IMR-90 (cell line): ENCODE data around the gene SUPT3H. TPM values are rescaled to one million over a fixed set of nuclear protein-coding genes. Genes with fewer than 3 reads are reported as not detected.

Experiments
- ATAC-seq: fragments of 200-7000 bp; cut with Tn5 transposase; 2 replicates; pipeline ENCODE4 v1.9.1; 2020; ENCODE audit warnings: low read depth, mild to moderate bottlenecking, moderate library complexity
- BruUV-seq: library from RNA; stranded (reverse); fragments of 400-500 nt; replicated peaks from 2 replicates; lab custom pipeline; 2021; lab: Mats Ljungman, UMichigan
- CTCF ChIA-PET: fragments of 300-600 bp; formaldehyde crosslinking; extraction: SDS; loops from one replicate; lab custom pipeline; 2021; ENCODE audit warnings: antibody characterized with exemption; lab: Yijun Ruan, JAX
- POLR2A ChIA-PET: fragments of 300-600 bp; sonication (Branson Sonifier 250); formaldehyde crosslinking; loops from one replicate; lab custom pipeline; 2022; ENCODE audit warnings: antibody characterized with exemption; ENCODE audit not compliant: unreplicated experiment; lab: Charles Lee
- DNase-seq: peaks from one replicate; pipeline ENCODE4 v3.0.0; 2013
- H2AFZ ChIP-seq: replicated peaks from 2 replicates; pipeline ENCODE3; 2013; ENCODE audit warnings: low read length, mild to moderate bottlenecking; ENCODE audit not compliant: poor library complexity
- H2AK5ac ChIP-seq: 2 replicates; pipeline ENCODE4 v1.6.1; 2013; ENCODE audit warnings: low read depth, low read length, inconsistent platforms
- H2AK9ac ChIP-seq: replicated peaks from 2 replicates; pipeline ENCODE3; 2013; ENCODE audit warnings: mild to moderate bottlenecking, low read depth, low read length, moderate library complexity; ENCODE audit not compliant: poor library complexity
- H2BK120ac ChIP-seq: 2 replicates; pipeline ENCODE4 v1.6.1; 2013; ENCODE audit warnings: low read depth, low read length, inconsistent platforms
- H2BK15ac ChIP-seq: 3 replicates; pipeline ENCODE4 v1.6.1; 2013; ENCODE audit warnings: low read depth, low read length, inconsistent platforms
- H2BK20ac ChIP-seq: 2 replicates; pipeline ENCODE4 v1.6.1; 2013; ENCODE audit warnings: low read depth, mild to moderate bottlenecking, inconsistent platforms, low read length, moderate library complexity
- H2BK5ac ChIP-seq: 2 replicates; pipeline ENCODE4 v1.6.1; 2013; ENCODE audit warnings: mild to moderate bottlenecking, low read depth, low read length, inconsistent platforms; ENCODE audit not compliant: poor library complexity, severe bottlenecking
- H3K14ac ChIP-seq: replicated peaks from 2 replicates; pipeline ENCODE4 v1.6.1; 2013; ENCODE audit warnings: low read depth, low read length, inconsistent platforms
- H3K18ac ChIP-seq: 2 replicates; pipeline ENCODE4 v1.6.1; 2013; ENCODE audit warnings: low read depth, low read length, control low read depth
- H3K23ac ChIP-seq: 2 replicates; pipeline ENCODE4 v1.6.1; 2013; ENCODE audit warnings: low read depth, low read length, inconsistent platforms
- H3K27ac ChIP-seq: 2 replicates; pipeline ENCODE4 v1.5.1; 2013; ENCODE audit warnings: mild to moderate bottlenecking, control low read depth, low read length; ENCODE audit not compliant: insufficient read depth
- H3K27me3 ChIP-seq: 2 replicates; pipeline ENCODE4 v1.6.1; 2013; ENCODE audit warnings: low read length; ENCODE audit not compliant: control insufficient read depth, insufficient read depth
- H3K36me3 ChIP-seq: 2 replicates; pipeline ENCODE4 v1.6.1; 2013; ENCODE audit warnings: low read length, mixed read lengths; ENCODE audit not compliant: control insufficient read depth, insufficient read depth
- H3K4ac ChIP-seq: 2 replicates; pipeline ENCODE4 v1.6.1; 2013; ENCODE audit warnings: low read depth, low read length, inconsistent platforms
- H3K4me1 ChIP-seq: 2 replicates; pipeline ENCODE4 v1.6.1; 2013; ENCODE audit warnings: low read length, mixed read lengths; ENCODE audit not compliant: control insufficient read depth, insufficient read depth
- H3K4me2 ChIP-seq: 2 replicates; pipeline ENCODE4 v1.6.1; 2013; ENCODE audit warnings: low read depth, mild to moderate bottlenecking, control low read depth, low read length, moderate library complexity
- H3K4me3 ChIP-seq: 2 replicates; pipeline ENCODE4 v1.5.1; 2013; ENCODE audit warnings: low read depth, mild to moderate bottlenecking, control low read depth, low read length, moderate library complexity; ENCODE audit not compliant: insufficient read depth
- H3K56ac ChIP-seq: 2 replicates; pipeline ENCODE4 v1.6.1; 2013; ENCODE audit warnings: low read length, inconsistent platforms; ENCODE audit not compliant: insufficient read depth; ENCODE audit errors: extremely low read depth
- H3K79me1 ChIP-seq, 2 experiments: 2 replicates each; pipeline ENCODE4 v1.6.1; 2013; ENCODE audit warnings: low read length in 2 of 2, inconsistent platforms in 1 of 2, low read depth in 1 of 2
- H3K9ac ChIP-seq: 2 replicates; pipeline ENCODE4 v1.6.1; 2013; ENCODE audit warnings: low read depth, low read length, control low read depth
- H3K9me1 ChIP-seq: 2 replicates; pipeline ENCODE4 v1.6.1; 2013; ENCODE audit warnings: low read length, inconsistent platforms; ENCODE audit not compliant: insufficient read depth
- H3K9me3 ChIP-seq: 2 replicates; pipeline ENCODE4 v1.6.1; 2013; ENCODE audit warnings: low read length; ENCODE audit not compliant: control insufficient read depth, insufficient read depth
- H4K20me1 ChIP-seq: 2 replicates; pipeline ENCODE4 v1.6.1; 2013; ENCODE audit warnings: low read length, inconsistent platforms; ENCODE audit not compliant: insufficient read depth
- H4K5ac ChIP-seq: 2 replicates; pipeline ENCODE4 v1.6.1; 2013; ENCODE audit warnings: mild to moderate bottlenecking, low read depth, low read length, control low read depth
- H4K8ac ChIP-seq, 2 experiments: 2 replicates each; pipeline ENCODE4 v1.6.1; 2013; ENCODE audit warnings: low read depth in 2 of 2, low read length in 2 of 2, control low read depth in 1 of 2, inconsistent platforms in 1 of 2
- H4K91ac ChIP-seq: 2 replicates; pipeline ENCODE4 v1.6.1; 2013; ENCODE audit warnings: low read depth, low read length, inconsistent platforms; ENCODE audit not compliant: insufficient read depth
- BHLHE40 ChIP-seq: fragments of 150-350 bp; IDR thresholded peaks from 2 replicates; pipeline ENCODE4 v1.6.1; 2016; ENCODE audit warnings: mild to moderate bottlenecking, low read depth, low read length
- CEBPB ChIP-seq: IDR thresholded peaks from 2 replicates; pipeline ENCODE4 v1.6.1; 2012; ENCODE audit warnings: low read depth, low read length, improper control_type of control experiment
- CHD1 ChIP-seq: IDR thresholded peaks from 2 replicates; pipeline ENCODE4 v1.6.1; 2012; ENCODE audit warnings: low read depth, low read length, improper control_type of control experiment
- ELK1 ChIP-seq: fragments of 150-350 bp; IDR thresholded peaks from 2 replicates; pipeline ENCODE4 v1.6.1; 2016; ENCODE audit warnings: low read depth, mild to moderate bottlenecking, low read length, moderate library complexity, borderline replicate concordance
- FOS ChIP-seq: fragments of 150-350 bp; IDR thresholded peaks from 2 replicates; pipeline ENCODE4 v1.6.1; 2016; ENCODE audit warnings: low read depth, low read length
- MAFK ChIP-seq: IDR thresholded peaks from 2 replicates; pipeline ENCODE4 v1.6.1; 2012; ENCODE audit warnings: low read depth, low read length, improper control_type of control experiment
- MAZ ChIP-seq: IDR thresholded peaks from 2 replicates; pipeline ENCODE4 v1.6.1; 2012; ENCODE audit warnings: low read depth, mild to moderate bottlenecking, low read length, improper control_type of control experiment, moderate library complexity, borderline replicate concordance
- MXI1 ChIP-seq: IDR thresholded peaks from 2 replicates; pipeline ENCODE4 v1.6.1; 2012; ENCODE audit warnings: low read depth, mild to moderate bottlenecking, low read length, moderate library complexity, borderline replicate concordance
- NFE2L2 ChIP-seq: fragments of 150-350 bp; IDR thresholded peaks from 2 replicates; pipeline ENCODE4 v1.6.1; 2016; ENCODE audit warnings: low read depth, mild to moderate bottlenecking, low read length
- POLR2A ChIP-seq: IDR thresholded peaks from 2 replicates; pipeline ENCODE4 v1.6.1; 2012; ENCODE audit warnings: mild to moderate bottlenecking, low read depth, low read length
- RAD21 ChIP-seq: IDR thresholded peaks from 2 replicates; pipeline ENCODE4 v1.6.1; 2012; ENCODE audit warnings: low read length, improper control_type of control experiment
- RCOR1 ChIP-seq: IDR thresholded peaks from 2 replicates; pipeline ENCODE4 v1.6.1; 2012; ENCODE audit warnings: mild to moderate bottlenecking, low read length, improper control_type of control experiment; ENCODE audit not compliant: insufficient replicate concordance
- RFX5 ChIP-seq: IDR thresholded peaks from 2 replicates; pipeline ENCODE4 v1.8.0; 2012; ENCODE audit warnings: low read depth, mild to moderate bottlenecking, low read length, moderate library complexity
- SMC3 ChIP-seq: fragments of 150-350 bp; IDR thresholded peaks from 2 replicates; pipeline ENCODE4 v1.6.1; 2016; ENCODE audit warnings: low read depth, mild to moderate bottlenecking, antibody characterized with exemption, low read length, moderate library complexity
- USF2 ChIP-seq: fragments of 150-350 bp; IDR thresholded peaks from 2 replicates; pipeline ENCODE4 v1.6.1; 2017; ENCODE audit warnings: mild to moderate bottlenecking, antibody characterized with exemption, low read length, low read depth
- WGBS, 2 experiments: methylation state at CpG; one replicate each; pipeline versions ENCODE4 v1.1.5 to v1.1.7; 2013; ENCODE audit warnings: missing lambda C conversion rate in 2 of 2; ENCODE audit not compliant: insufficient read length in 1 of 2; ENCODE audit errors: extremely low coverage in 2 of 2; 5-methylcytosine and 5-hydroxymethylcytosine counted together
- dilution Hi-C: fragments of 300-500 bp; cut with HindIII; formaldehyde crosslinking; loops from one replicate; pipeline ENCODE4 v1.14.3; 2018; ENCODE audit warnings: low sequenced_read_pairs; ENCODE audit not compliant: unreplicated experiment
- in situ Hi-C: fragments of 300-500 bp; cut with MboI; formaldehyde crosslinking; loops from 3 replicates; pipeline ENCODE4 v1.14.3; 2019; ENCODE audit warnings: low sequenced_read_pairs, inconsistent platforms, mixed read lengths
- intact Hi-C: fragments of 100-400 bp; cut with micrococcal nuclease; formaldehyde crosslinking; loops from 2 replicates; pipeline ENCODE4 v1.10.0; 2022
- polyA plus RNA-seq, 3 experiments: library from polyadenylated mRNA; depleted of rRNA; stranded (reverse); fragments of >200 nt; gene quantifications; 2 replicates each; pipeline ENCODE4 v1.2.3, GENCODE V29; 2012; ENCODE audit warnings: low replicate concordance in 1 of 3
- total RNA-seq: library from RNA; depleted of rRNA; stranded (reverse); fragments of >200 nt; gene quantifications from 2 replicates; pipeline ENCODE4 v1.2.3, GENCODE V29; 2012
- TF ChIP-seq, protein P1 (sequence below): conservative IDR thresholded peaks from 2 replicates; pipeline ENCODE4 v1.5.1; 2012; ENCODE audit warnings: mild to moderate bottlenecking, low read depth, low read length, improper control_type of control experiment

The SUPT3H gene
- total and polyA plus RNA-seq, 2 of the 4 experiments (the other 2 are of a cell fraction), result 4.5 to 5.0 TPM

- BruUV-seq, result no TSS peak
- CTCF ChIA-PET, result interaction anchor here (0.6 kb wide), 1 partner anchor 385 kb away, joined by 3 read pairs; no protein-coding TSS in a partner anchor
- in situ Hi-C loops, result no loop called here
Observed at GRCh38 chr6:44868335-44868668, 509.4 kb downstream of the SUPT3H start.

More at GRCh38 chr6:44868335-44868668, 509.4 kb downstream of the SUPT3H start:
- no peak overlapping the region for H4K91ac ChIP-seq
- no peak overlapping the region for H3K27ac ChIP-seq
- no peak overlapping the region for H3K4me3 ChIP-seq
- no peak overlapping the region for H2AK5ac ChIP-seq
- no peak overlapping the region for H3K4ac ChIP-seq
- H4K5ac ChIP-seq, result no peak overlapping the region
- no peaks in the 10 kb centered on the region for H3K36me3 ChIP-seq
- no peak overlapping the region for H2AFZ ChIP-seq
- ATAC-seq, result no peak
- H2BK5ac ChIP-seq, result no peak overlapping the region
- H4K20me1 ChIP-seq, result no peaks in the 10 kb centered on the region
- no peak overlapping the region for H3K9ac ChIP-seq
- no peak overlapping the region for H2AK9ac ChIP-seq
- TF ChIP-seq RCOR1 (no peak), ELK1 (no peak), USF2 (no peak), FOS (no peak), CHD1 (no peak), RFX5 (no peak), BHLHE40 (no peak), CEBPB (no peak), MAFK (no peak), SMC3 (no peak), MXI1 (no peak), NFE2L2 (no peak), MAZ (no peak), POLR2A (no peak), RAD21 (no peak)
- TF ChIP-seq, protein P1, sequence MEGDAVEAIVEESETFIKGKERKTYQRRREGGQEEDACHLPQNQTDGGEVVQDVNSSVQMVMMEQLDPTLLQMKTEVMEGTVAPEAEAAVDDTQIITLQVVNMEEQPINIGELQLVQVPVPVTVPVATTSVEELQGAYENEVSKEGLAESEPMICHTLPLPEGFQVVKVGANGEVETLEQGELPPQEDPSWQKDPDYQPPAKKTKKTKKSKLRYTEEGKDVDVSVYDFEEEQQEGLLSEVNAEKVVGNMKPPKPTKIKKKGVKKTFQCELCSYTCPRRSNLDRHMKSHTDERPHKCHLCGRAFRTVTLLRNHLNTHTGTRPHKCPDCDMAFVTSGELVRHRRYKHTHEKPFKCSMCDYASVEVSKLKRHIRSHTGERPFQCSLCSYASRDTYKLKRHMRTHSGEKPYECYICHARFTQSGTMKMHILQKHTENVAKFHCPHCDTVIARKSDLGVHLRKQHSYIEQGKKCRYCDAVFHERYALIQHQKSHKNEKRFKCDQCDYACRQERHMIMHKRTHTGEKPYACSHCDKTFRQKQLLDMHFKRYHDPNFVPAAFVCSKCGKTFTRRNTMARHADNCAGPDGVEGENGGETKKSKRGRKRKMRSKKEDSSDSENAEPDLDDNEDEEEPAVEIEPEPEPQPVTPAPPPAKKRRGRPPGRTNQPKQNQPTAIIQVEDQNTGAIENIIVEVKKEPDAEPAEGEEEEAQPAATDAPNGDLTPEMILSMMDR, result no peak
- no peaks in the 10 kb centered on the region for H3K9me1 ChIP-seq
- no peak overlapping the region for H2BK20ac ChIP-seq
- no peak overlapping the region for H2BK120ac ChIP-seq
- H3K56ac ChIP-seq, result no peak overlapping the region
- dilution Hi-C loops, result no loop called here
- no peak for DNase-seq
- H3K27me3 ChIP-seq, result no peaks in the 10 kb centered on the region
- intact Hi-C loops, result no loop called here
- WGBS, 2 experiments, result no CpG with 5 or more reads among the region's 2 CpGs
- no peaks in the 10 kb centered on the region for H3K79me1 ChIP-seq
- H3K4me1 ChIP-seq, result no peaks in the 10 kb centered on the region
- no peak overlapping the region for H3K4me2 ChIP-seq
- POLR2A ChIA-PET, result interaction anchor here (0.7 kb wide), 1 partner anchor 687 kb away, joined by 13 read pairs; no protein-coding TSS in a partner anchor
- H3K14ac ChIP-seq, result no peak overlapping the region
- no peak overlapping the region for H4K8ac ChIP-seq
- no peak overlapping the region for H3K18ac ChIP-seq
- no peaks in the 10 kb centered on the region for H3K9me3 ChIP-seq
- H3K23ac ChIP-seq, result no peak overlapping the region
- H2BK15ac ChIP-seq, result no peak overlapping the region
